Liver (tissue), 9 donors: Measurements from ENCODE around the gene SEMA4G. TPM values are rescaled to one million over a fixed set of nuclear protein-coding genes. Genes with fewer than 3 reads are reported as not detected.

Experiments used
- DNase-seq: peaks from one replicate; pipeline ENCODE4 v3.0.0-alpha.2; 2017; ENCODE audit warnings: low spot score
- H3K27ac ChIP-seq, 2 donors: one replicate each; pipeline ENCODE4 v1.7.0; 2013; ENCODE audit warnings: inconsistent platforms in 2 of 2, low read length in 2 of 2, control low read depth in 1 of 2, low read depth in 1 of 2, mild to moderate bottlenecking in 1 of 2
- H3K27me3 ChIP-seq, 4 donors: one replicate each; pipeline versions ENCODE4 v1.6.1 to v1.7.0; 2013; ENCODE audit warnings: low read length in 3 of 4, inconsistent platforms in 1 of 4, mild to moderate bottlenecking in 1 of 4, moderate library complexity in 1 of 4; ENCODE audit not compliant: control insufficient read depth in 4 of 4, insufficient read depth in 4 of 4
- H3K36me3 ChIP-seq, 4 donors: one replicate each; pipeline versions ENCODE4 v1.6.1 to v1.7.0; 2013; ENCODE audit warnings: low read length in 3 of 4, mild to moderate bottlenecking in 3 of 4, low read depth in 1 of 4, moderate library complexity in 1 of 4; ENCODE audit not compliant: control insufficient read depth in 4 of 4, insufficient read depth in 3 of 4
- H3K4me1 ChIP-seq, 4 donors: one replicate each; pipeline versions ENCODE4 v1.6.1 to v1.7.0; 2013; ENCODE audit warnings: low read length in 3 of 4, mild to moderate bottlenecking in 3 of 4, moderate library complexity in 1 of 4; ENCODE audit not compliant: control insufficient read depth in 4 of 4, insufficient read depth in 4 of 4
- H3K4me3 ChIP-seq, 3 donors: one replicate each; pipeline versions ENCODE4 v1.6.1 to v1.7.0; 2013; ENCODE audit warnings: low read length in 3 of 3, control low read depth in 1 of 3, low read depth in 1 of 3, mild to moderate bottlenecking in 1 of 3
- H3K9ac ChIP-seq, 2 donors: one replicate each; pipeline ENCODE4 v1.7.0; 2013; ENCODE audit warnings: low read length in 2 of 2, mild to moderate bottlenecking in 2 of 2, moderate library complexity in 2 of 2, control low read depth in 1 of 2, low read depth in 1 of 2
- H3K9me3 ChIP-seq, 4 donors: one replicate each; pipeline versions ENCODE4 v1.6.1 to v1.7.0; 2013; ENCODE audit warnings: low read length in 3 of 4; ENCODE audit not compliant: control insufficient read depth in 4 of 4
- EGR1 ChIP-seq, 2 donors: IDR thresholded peaks; 2 replicates each; pipeline ENCODE4 v1.6.1; 2016 to 2018; ENCODE audit warnings: antibody characterized with exemption in 2 of 2, low read depth in 2 of 2
- FOXA1 ChIP-seq: IDR thresholded peaks from 2 replicates; pipeline ENCODE4 v1.6.1; 2016; ENCODE audit warnings: antibody characterized with exemption
- FOXA2 ChIP-seq: IDR thresholded peaks from 2 replicates; pipeline ENCODE4 v1.6.1; 2016; ENCODE audit warnings: antibody characterized with exemption
- GABPA ChIP-seq, 2 donors: IDR thresholded peaks in 1 of 2; conservative IDR thresholded peaks in 1 of 2; 2 replicates each; pipeline ENCODE4 v1.6.1; 2016; ENCODE audit warnings: antibody characterized with exemption in 2 of 2, mild to moderate bottlenecking in 1 of 2, moderate library complexity in 1 of 2
- HNF4A ChIP-seq, 2 donors: conservative IDR thresholded peaks; 2 replicates each; pipeline ENCODE4 v1.6.1; 2016; ENCODE audit warnings: antibody characterized with exemption in 2 of 2, mild to moderate bottlenecking in 2 of 2
- HNF4G ChIP-seq: IDR thresholded peaks from 2 replicates; pipeline ENCODE4 v1.6.1; 2016; ENCODE audit warnings: antibody characterized with exemption
- JUND ChIP-seq, 2 donors: IDR thresholded peaks; 2 replicates each; pipeline ENCODE4 v1.6.1; 2016; ENCODE audit warnings: antibody characterized with exemption in 2 of 2
- NR2F2 ChIP-seq: IDR thresholded peaks from 2 replicates; pipeline ENCODE4 v1.6.1; 2016; ENCODE audit warnings: antibody characterized with exemption
- RAD21 ChIP-seq, 2 donors: IDR thresholded peaks; 2 replicates each; pipeline ENCODE4 v1.6.1; 2016; ENCODE audit warnings: antibody characterized with exemption in 2 of 2, mild to moderate bottlenecking in 2 of 2
- RXRA ChIP-seq, 2 donors: IDR thresholded peaks; 2 replicates each; pipeline ENCODE4 v1.6.1; 2017 to 2018; ENCODE audit warnings: antibody characterized with exemption in 2 of 2, mild to moderate bottlenecking in 1 of 2
- SP1 ChIP-seq: IDR thresholded peaks from 2 replicates; pipeline ENCODE4 v1.6.1; 2018; ENCODE audit warnings: antibody characterized with exemption, mild to moderate bottlenecking
- TAF1 ChIP-seq: conservative IDR thresholded peaks from 2 replicates; pipeline ENCODE4 v1.6.1; 2016; ENCODE audit warnings: antibody characterized with exemption, mild to moderate bottlenecking
- YY1 ChIP-seq: IDR thresholded peaks from 2 replicates; pipeline ENCODE4 v1.6.1; 2016; ENCODE audit warnings: antibody characterized with exemption, mild to moderate bottlenecking
- WGBS: extraction: QIAGEN DNeasy Blood & Tissue Kit; methylation state at CpG from one replicate; pipeline ENCODE4 v1.1.7; 2013; 5-methylcytosine and 5-hydroxymethylcytosine counted together
- polyA plus RNA-seq, 2 donors: library from polyadenylated mRNA; stranded (reverse) in 1 of 2; unstranded in 1 of 2; fragments of 200-250 nt in 1 of 2; fragments of >200 nt in 1 of 2; fragmentation: Nextera tagmentation in 1 of 2; extraction: Ambion mirVana in 1 of 2; gene quantifications; one replicate each; pipeline versions ENCODE4 v1.2.1 to v1.2.3, GENCODE V29; 2013 to 2015
- total RNA-seq, 2 donors: library from RNA; depleted of rRNA; stranded (reverse); fragments of >200 nt; gene quantifications; one replicate each; pipeline ENCODE4 v1.2.3, GENCODE V29; 2014
- TF ChIP-seq, protein P1 (sequence below): IDR thresholded peaks from 2 replicates; pipeline ENCODE4 v1.6.1; 2016; ENCODE audit warnings: antibody characterized with exemption, mild to moderate bottlenecking
- TF ChIP-seq, protein P2 (sequence below): IDR thresholded peaks from 2 replicates; pipeline ENCODE4 v1.6.1; 2016; ENCODE audit warnings: antibody characterized with exemption
- TF ChIP-seq, protein P3 (sequence below): fragments of 150-350 bp; IDR thresholded peaks from 2 replicates; pipeline ENCODE4 v1.5.1; 2017; ENCODE audit warnings: improper control_type of control experiment, low read depth, low read length; ENCODE audit not compliant: missing input control
- TF ChIP-seq, protein P4 (sequence below): IDR thresholded peaks from 2 replicates; pipeline ENCODE4 v1.6.1; 2016; ENCODE audit warnings: antibody characterized with exemption
- TF ChIP-seq, protein P5 (sequence below): IDR thresholded peaks from 2 replicates; pipeline ENCODE4 v1.6.1; 2016; ENCODE audit warnings: antibody characterized with exemption
- donor health status: healthy.
- donor health status: healthy.
- donor health status: healthy.
- donor health status: healthy.
- donor health status: healthy.

The SEMA4G gene
- total and polyA plus RNA-seq, 4 donors, result 13.9 to 56.0 (median 30.2) TPM

DNA sequence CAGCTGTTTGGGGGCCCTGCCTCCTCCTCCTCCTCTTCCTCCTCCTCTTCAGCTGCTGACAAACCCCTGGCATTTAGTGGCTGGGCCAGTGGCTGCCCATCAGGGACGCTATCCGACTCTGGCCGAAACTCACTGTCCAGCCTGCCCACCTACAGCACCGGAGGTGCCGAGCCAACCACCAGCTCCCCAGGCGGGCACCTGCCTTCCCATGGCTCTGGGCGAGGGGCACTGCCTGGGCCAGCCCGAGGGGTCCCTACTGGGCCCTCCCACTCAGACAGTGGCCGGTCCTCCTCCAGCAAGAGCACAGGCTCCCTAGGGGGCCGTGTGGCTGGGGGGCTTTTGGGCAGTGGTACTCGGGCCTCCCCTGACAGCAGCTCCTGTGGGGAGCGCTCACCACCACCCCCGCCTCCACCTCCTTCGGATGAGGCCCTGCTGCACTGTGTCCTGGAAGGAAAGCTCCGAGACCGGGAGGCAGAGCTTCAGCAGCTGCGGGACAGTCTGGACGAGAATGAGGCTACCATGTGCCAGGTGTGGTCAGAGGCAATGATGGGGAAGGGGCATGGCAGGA lies 34.4 kb downstream of the SEMA4G start:
- no peak overlapping the region for H3K9ac ChIP-seq
- H3K4me3 ChIP-seq, result no peak overlapping the region
- H3K9me3 ChIP-seq, result no peaks in the 10 kb centered on the region
- peaks cover 0 to 14% (median under 1%) of the 10 kb centered on the region in 4 donors for H3K36me3 ChIP-seq
- DNase-seq, result no peak
- H3K4me1 ChIP-seq, result peaks cover 0 to 8% (median 5%) of the 10 kb centered on the region in 4 donors
- H3K27me3 ChIP-seq, result no peaks in the 10 kb centered on the region
- no peak overlapping the region for H3K27ac ChIP-seq
- WGBS, result 95% methylated on average over 18 of the region's 18 CpGs
- no peak for TF ChIP-seq FOXA1
- no peak for TF ChIP-seq HNF4A (conservative IDR thresholded peaks at IDR 0.05)
- TF ChIP-seq, protein P1, sequence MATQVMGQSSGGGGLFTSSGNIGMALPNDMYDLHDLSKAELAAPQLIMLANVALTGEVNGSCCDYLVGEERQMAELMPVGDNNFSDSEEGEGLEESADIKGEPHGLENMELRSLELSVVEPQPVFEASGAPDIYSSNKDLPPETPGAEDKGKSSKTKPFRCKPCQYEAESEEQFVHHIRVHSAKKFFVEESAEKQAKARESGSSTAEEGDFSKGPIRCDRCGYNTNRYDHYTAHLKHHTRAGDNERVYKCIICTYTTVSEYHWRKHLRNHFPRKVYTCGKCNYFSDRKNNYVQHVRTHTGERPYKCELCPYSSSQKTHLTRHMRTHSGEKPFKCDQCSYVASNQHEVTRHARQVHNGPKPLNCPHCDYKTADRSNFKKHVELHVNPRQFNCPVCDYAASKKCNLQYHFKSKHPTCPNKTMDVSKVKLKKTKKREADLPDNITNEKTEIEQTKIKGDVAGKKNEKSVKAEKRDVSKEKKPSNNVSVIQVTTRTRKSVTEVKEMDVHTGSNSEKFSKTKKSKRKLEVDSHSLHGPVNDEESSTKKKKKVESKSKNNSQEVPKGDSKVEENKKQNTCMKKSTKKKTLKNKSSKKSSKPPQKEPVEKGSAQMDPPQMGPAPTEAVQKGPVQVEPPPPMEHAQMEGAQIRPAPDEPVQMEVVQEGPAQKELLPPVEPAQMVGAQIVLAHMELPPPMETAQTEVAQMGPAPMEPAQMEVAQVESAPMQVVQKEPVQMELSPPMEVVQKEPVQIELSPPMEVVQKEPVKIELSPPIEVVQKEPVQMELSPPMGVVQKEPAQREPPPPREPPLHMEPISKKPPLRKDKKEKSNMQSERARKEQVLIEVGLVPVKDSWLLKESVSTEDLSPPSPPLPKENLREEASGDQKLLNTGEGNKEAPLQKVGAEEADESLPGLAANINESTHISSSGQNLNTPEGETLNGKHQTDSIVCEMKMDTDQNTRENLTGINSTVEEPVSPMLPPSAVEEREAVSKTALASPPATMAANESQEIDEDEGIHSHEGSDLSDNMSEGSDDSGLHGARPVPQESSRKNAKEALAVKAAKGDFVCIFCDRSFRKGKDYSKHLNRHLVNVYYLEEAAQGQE, result no peak
- TF ChIP-seq RAD21 (IDR thresholded peaks at IDR 0.05), result no peak
- no peak for TF ChIP-seq TAF1
- TF ChIP-seq JUND (IDR thresholded peaks at IDR 0.05), result no peak
- TF ChIP-seq NR2F2, result no peak
- TF ChIP-seq GABPA (IDR thresholded peaks at IDR 0.05 in 1 of 2, conservative IDR thresholded peaks at IDR 0.05 in 1 of 2), result no peak
- TF ChIP-seq EGR1 (IDR thresholded peaks at IDR 0.05; ENCODE audit: low read depth in 2 of 2), result no peak
- no peak for TF ChIP-seq RXRA (IDR thresholded peaks at IDR 0.05)
- no peak for TF ChIP-seq YY1

DNA sequence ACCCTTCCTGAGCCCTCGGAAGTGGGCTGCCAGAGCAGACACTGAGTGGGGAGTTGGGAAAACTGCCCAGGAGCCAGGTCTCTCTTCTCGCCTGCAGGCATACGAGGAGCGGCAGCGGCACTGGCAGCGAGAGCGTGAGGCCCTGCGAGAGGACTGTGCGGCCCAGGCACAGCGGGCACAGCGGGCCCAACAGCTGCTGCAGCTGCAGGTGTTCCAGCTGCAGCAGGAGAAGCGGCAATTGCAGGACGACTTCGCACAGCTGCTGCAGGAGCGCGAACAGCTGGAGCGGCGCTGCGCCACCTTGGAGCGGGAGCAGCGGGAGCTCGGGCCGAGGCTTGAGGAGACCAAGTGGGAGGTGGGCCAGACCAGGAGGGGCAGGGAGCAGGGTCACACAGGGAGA lies 36.1 kb downstream of the SEMA4G start:
- DNase-seq, result no peak
- no peak overlapping the region for H3K27ac ChIP-seq
- H3K27me3 ChIP-seq, result no peaks in the 10 kb centered on the region
- H3K36me3 ChIP-seq, result peaks cover 0 to 14% (median under 1%) of the 10 kb centered on the region in 4 donors
- H3K4me1 ChIP-seq, result peaks cover 0 to 3% (median 0%) of the 10 kb centered on the region in 4 donors
- TF ChIP-seq JUND (IDR thresholded peaks at IDR 0.05), result no peak
- no peak for TF ChIP-seq RXRA (IDR thresholded peaks at IDR 0.05)
- TF ChIP-seq, protein P2, sequence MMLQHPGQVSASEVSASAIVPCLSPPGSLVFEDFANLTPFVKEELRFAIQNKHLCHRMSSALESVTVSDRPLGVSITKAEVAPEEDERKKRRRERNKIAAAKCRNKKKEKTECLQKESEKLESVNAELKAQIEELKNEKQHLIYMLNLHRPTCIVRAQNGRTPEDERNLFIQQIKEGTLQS, result no peak
- TF ChIP-seq TAF1, result no peak
- no peak for TF ChIP-seq YY1
- TF ChIP-seq, protein P1, result no peak
- TF ChIP-seq, protein P3, sequence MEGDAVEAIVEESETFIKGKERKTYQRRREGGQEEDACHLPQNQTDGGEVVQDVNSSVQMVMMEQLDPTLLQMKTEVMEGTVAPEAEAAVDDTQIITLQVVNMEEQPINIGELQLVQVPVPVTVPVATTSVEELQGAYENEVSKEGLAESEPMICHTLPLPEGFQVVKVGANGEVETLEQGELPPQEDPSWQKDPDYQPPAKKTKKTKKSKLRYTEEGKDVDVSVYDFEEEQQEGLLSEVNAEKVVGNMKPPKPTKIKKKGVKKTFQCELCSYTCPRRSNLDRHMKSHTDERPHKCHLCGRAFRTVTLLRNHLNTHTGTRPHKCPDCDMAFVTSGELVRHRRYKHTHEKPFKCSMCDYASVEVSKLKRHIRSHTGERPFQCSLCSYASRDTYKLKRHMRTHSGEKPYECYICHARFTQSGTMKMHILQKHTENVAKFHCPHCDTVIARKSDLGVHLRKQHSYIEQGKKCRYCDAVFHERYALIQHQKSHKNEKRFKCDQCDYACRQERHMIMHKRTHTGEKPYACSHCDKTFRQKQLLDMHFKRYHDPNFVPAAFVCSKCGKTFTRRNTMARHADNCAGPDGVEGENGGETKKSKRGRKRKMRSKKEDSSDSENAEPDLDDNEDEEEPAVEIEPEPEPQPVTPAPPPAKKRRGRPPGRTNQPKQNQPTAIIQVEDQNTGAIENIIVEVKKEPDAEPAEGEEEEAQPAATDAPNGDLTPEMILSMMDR, result no peak
- TF ChIP-seq FOXA2, result no peak
- no peak for TF ChIP-seq NR2F2
- no peak for TF ChIP-seq SP1
- TF ChIP-seq, protein P4, sequence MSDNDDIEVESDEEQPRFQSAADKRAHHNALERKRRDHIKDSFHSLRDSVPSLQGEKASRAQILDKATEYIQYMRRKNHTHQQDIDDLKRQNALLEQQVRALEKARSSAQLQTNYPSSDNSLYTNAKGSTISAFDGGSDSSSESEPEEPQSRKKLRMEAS, result no peak
- no peak for TF ChIP-seq HNF4G
- TF ChIP-seq HNF4A (conservative IDR thresholded peaks at IDR 0.05), result no peak
- TF ChIP-seq FOXA1, result no peak
- TF ChIP-seq, protein P5, sequence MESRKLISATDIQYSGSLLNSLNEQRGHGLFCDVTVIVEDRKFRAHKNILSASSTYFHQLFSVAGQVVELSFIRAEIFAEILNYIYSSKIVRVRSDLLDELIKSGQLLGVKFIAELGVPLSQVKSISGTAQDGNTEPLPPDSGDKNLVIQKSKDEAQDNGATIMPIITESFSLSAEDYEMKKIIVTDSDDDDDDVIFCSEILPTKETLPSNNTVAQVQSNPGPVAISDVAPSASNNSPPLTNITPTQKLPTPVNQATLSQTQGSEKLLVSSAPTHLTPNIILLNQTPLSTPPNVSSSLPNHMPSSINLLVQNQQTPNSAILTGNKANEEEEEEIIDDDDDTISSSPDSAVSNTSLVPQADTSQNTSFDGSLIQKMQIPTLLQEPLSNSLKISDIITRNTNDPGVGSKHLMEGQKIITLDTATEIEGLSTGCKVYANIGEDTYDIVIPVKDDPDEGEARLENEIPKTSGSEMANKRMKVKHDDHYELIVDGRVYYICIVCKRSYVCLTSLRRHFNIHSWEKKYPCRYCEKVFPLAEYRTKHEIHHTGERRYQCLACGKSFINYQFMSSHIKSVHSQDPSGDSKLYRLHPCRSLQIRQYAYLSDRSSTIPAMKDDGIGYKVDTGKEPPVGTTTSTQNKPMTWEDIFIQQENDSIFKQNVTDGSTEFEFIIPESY, result no peak
- TF ChIP-seq RAD21 (IDR thresholded peaks at IDR 0.05), result no peak
- TF ChIP-seq GABPA (IDR thresholded peaks at IDR 0.05 in 1 of 2, conservative IDR thresholded peaks at IDR 0.05 in 1 of 2), result no peak
- TF ChIP-seq EGR1 (IDR thresholded peaks at IDR 0.05; ENCODE audit: low read depth in 2 of 2), result no peak
- H3K9ac ChIP-seq, result no peak overlapping the region
- WGBS, result 97% methylated on average over 23 of the region's 23 CpGs
- H3K4me3 ChIP-seq, result no peak overlapping the region
- H3K9me3 ChIP-seq, result no peaks in the 10 kb centered on the region
